Measurements from ENCODE around the gene TRMT1L. TPM values are rescaled to one million over a fixed set of nuclear protein-coding genes. Genes with fewer than 3 reads are reported as not detected.

The TRMT1L gene
- total and polyA plus RNA-seq, 2 of the 8 experiments (the other 6 are each of a cell fraction or from before 2014, with no cell fraction given), result 13.8 to 22.3 TPM

DNA sequence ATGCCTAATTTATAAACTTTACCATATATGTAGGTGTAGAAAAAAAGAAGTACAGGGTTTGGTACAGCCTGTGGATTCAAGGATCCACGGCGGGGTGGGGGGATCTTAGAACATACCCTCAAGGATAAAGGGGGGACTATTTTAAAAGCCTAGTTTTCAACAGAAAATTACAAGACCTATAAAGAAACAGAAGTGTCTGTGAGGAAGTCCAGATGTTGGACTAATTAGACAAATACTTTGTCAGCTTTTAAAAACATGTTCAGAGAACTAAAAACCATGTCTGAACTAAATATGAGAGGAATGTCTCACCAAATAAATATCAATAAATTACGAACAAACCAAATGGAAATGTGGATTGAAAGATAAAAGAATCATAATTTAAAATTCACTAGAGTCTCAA lies 51.6 kb downstream of the TRMT1L start (continued):
- TF ChIP-seq POLR2AphosphoS5 (IDR thresholded peaks at IDR 0.05; ENCODE audit: low read depth, low read length), result no peak
- TF ChIP-seq GABPA (IDR thresholded peaks at IDR 0.05; ENCODE audit: borderline replicate concordance, insufficient read depth, low read length), result no peak
- TF ChIP-seq, protein P1, sequence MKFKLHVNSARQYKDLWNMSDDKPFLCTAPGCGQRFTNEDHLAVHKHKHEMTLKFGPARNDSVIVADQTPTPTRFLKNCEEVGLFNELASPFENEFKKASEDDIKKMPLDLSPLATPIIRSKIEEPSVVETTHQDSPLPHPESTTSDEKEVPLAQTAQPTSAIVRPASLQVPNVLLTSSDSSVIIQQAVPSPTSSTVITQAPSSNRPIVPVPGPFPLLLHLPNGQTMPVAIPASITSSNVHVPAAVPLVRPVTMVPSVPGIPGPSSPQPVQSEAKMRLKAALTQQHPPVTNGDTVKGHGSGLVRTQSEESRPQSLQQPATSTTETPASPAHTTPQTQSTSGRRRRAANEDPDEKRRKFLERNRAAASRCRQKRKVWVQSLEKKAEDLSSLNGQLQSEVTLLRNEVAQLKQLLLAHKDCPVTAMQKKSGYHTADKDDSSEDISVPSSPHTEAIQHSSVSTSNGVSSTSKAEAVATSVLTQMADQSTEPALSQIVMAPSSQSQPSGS (IDR thresholded peaks at IDR 0.05; ENCODE audit: low read length), result no peak

Measured in H1 (cell line).